Bronchial smooth muscle cell (primary cell): ENCODE results near the gene EEF2. TPM values are rescaled to one million over a fixed set of nuclear protein-coding genes. Genes with fewer than 3 reads are reported as not detected.

Source experiments
- total RNA-seq: library from RNA; depleted of rRNA; stranded (reverse); fragments of >200 nt; gene quantifications from 2 replicates; pipeline ENCODE4 v1.2.1, GENCODE V29; 2014

The EEF2 gene
- 2,991 and 4,523 TPM in 2 replicates for total RNA-seq

GRCh38 chr19:3984908-3985642 lies at the start of gene EEF2:
TSS of gene EEF2 (minus strand) at chr19:3985463. CDS start at chr19:3985380, 83 bp downstream.

GRCh38 chr19:4007021-4007835 lies 22.0 kb upstream of the EEF2 start, which contains the start of gene PIAS4:
TSS of gene PIAS4 (plus strand) at chr19:4007736. CDS start at chr19:4007761, 25 bp downstream.

GRCh38 chr19:3970808-3971598 lies 14.3 kb downstream of the EEF2 start, which contains the start of gene DAPK3:
TSS of gene DAPK3 (minus strand) at chr19:3971099. CDS start at chr19:3969735, 1,364 bp downstream.

GRCh38 chr19:3932931-3933810 lies 52.1 kb downstream of the EEF2 start, which contains the start of gene NMRK2:
TSS of gene NMRK2 (plus strand) at chr19:3933069. CDS start at chr19:3933672, 603 bp downstream.

Other genes with a start within 250 kb of the EEF2 start
- 12.1 and 12.5 TPM in 2 replicates for gene APBA3, start 223.8 kb downstream of the EEF2 start, total RNA-seq
- 16.6 and 54.7 TPM in 2 replicates for gene MRPL54, start 222.8 kb downstream of the EEF2 start, total RNA-seq
- gene RAX2, start 213.2 kb downstream of the EEF2 start, total RNA-seq: not detected in 2 replicates
- 0.16 TPM in 1 of 2 replicates, not detected in the other for gene MATK, start 199.1 kb downstream of the EEF2 start, total RNA-seq
- not detected in 2 replicates for gene ZFR2, start 116.4 kb downstream of the EEF2 start, total RNA-seq
- gene ATCAY, start 104.8 kb downstream of the EEF2 start, total RNA-seq: not detected in 2 replicates
- gene NMRK2, start 52.4 kb downstream of the EEF2 start, total RNA-seq: not detected in 2 replicates
- 105 and 154 TPM in 2 replicates for gene DAPK3, start 14.4 kb downstream of the EEF2 start, total RNA-seq
- gene PIAS4, start 22.3 kb upstream of the EEF2 start, total RNA-seq: 9.8 and 13.6 TPM in 2 replicates
- 13.1 and 17.9 TPM in 2 replicates for gene ZBTB7A, start 81.4 kb upstream of the EEF2 start, total RNA-seq
- gene MAP2K2, start 138.7 kb upstream of the EEF2 start, total RNA-seq: 192 and 263 TPM in 2 replicates
- gene CREB3L3, start 168.2 kb upstream of the EEF2 start, total RNA-seq: under 0.01 TPM in 1 of 2 replicates, not detected in the other
- gene SIRT6, start 197.1 kb upstream of the EEF2 start, total RNA-seq: 11.6 and 12.1 TPM in 2 replicates
- gene ANKRD24, start 197.2 kb upstream of the EEF2 start, total RNA-seq: 2.4 and 4.4 TPM in 2 replicates
- gene EBI3, start 244.1 kb upstream of the EEF2 start, total RNA-seq: 0.16 TPM in 1 of 2 replicates, not detected in the other